Activated T-cell treated with anti-CD3 and anti-CD28 coated beads, Interleukin-2, amount 50 U/mL, for 24 hours (primary cell): ENCODE results near the gene ASPG.

Source experiments
- DNase-seq: peaks from one replicate; pipeline ENCODE4 v3.0.0-alpha.2; 2020
- H3K27ac Mint-ChIP-seq: 2 replicates; pipeline ENCODE4 v1.8.0; 2020; ENCODE audit warnings: mild to moderate bottlenecking, mixed read lengths
- H3K27me3 Mint-ChIP-seq: 2 replicates; pipeline ENCODE4 v1.8.0; 2020; ENCODE audit warnings: mixed read lengths
- H3K36me3 Mint-ChIP-seq: 2 replicates; pipeline ENCODE4 v1.8.0; 2020; ENCODE audit warnings: low read depth, mixed read lengths
- H3K4me1 Mint-ChIP-seq: 2 replicates; pipeline ENCODE4 v1.8.0; 2020; ENCODE audit warnings: low read depth, mixed read lengths
- H3K4me3 Mint-ChIP-seq: 2 replicates; pipeline ENCODE4 v1.8.0; 2020; ENCODE audit warnings: mild to moderate bottlenecking, moderate library complexity, mixed read lengths
- H3K9me3 Mint-ChIP-seq: 2 replicates; pipeline ENCODE4 v1.8.0; 2020; ENCODE audit warnings: mixed read lengths

Gene ASPG

DNA sequence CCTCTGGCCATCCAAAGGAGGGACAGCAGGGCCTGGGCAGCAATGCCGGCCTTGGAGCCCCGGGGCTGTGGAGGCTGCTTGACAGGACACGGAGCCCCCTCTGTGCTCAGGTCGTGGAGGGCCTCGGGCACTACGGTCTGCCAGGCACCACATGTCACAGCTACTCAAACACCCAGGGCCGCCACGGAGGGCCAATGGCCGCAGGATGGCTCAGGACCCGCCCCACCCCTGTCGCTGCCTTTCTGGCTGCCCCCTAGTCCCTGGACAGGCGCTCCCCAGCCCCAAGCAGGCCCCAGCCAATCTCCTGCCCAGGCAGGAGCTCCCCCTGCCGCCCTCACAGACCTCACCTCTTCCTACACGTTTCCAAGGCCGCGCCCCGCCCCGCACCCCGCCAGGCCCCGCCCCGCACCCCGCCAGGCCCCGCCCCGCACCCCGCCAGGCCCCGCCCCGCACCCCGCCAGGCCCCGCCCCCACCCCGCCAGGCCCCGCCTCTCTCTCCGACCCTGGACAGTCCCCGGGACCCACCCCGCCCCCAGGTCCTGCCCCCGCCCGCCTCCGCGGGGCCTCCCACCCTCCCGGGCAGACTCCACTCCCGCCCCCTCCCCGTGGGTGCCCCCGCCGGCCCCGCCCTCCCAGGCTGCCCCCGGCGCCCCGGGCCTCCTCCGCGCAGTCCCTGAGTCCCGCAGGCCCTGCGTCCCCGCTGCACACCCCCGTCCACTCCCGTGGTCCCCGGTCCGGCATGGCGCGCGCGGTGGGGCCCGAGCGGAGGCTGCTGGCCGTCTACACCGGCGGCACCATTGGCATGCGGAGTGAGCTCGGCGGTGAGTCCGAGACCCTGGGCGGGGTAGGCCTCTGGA is at the start of gene ASPG:
ASPG (plus strand) TSS at position 669 of the 857 bp plus-strand sequence; CDS start at position 740, 71 bp downstream.
- DNase-seq = peak; percentile 32
- H3K36me3 Mint-ChIP-seq = no peaks in the 10 kb centered on the region
- no peak within 1 kb of the TSS for H3K27ac Mint-ChIP-seq
- H3K9me3 Mint-ChIP-seq = no peaks in the 10 kb centered on the region
- H3K4me3 Mint-ChIP-seq = no peak within 1 kb of the TSS
- peaks cover 31% of the 10 kb centered on the region for H3K27me3 Mint-ChIP-seq
- H3K4me1 Mint-ChIP-seq = peaks cover 2% of the 10 kb centered on the region

DNA sequence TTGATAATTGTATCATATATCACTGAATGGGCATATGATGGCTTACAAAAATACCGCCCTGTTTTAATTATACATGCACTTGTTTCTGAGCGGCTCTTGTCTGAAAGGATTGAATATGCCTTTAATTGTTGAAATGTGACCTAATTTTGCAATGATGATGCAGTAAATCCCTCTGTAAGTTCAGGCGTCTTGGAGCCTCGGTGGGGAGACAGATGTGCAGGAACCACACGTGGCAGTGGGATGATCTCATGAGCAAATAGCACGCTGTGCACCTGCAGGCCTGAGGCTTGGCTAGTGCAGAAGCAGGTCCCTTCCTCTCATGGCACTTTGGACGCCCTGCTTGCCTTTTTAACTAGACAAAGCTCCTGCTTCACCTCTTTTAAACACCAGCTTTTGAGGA is 49.3 kb upstream of the ASPG start:
- Mint-ChIP-seq H3K36me3 (no peaks in the 10 kb centered on the region), H3K4me3 (no peak overlapping the region), H3K27ac (no peak overlapping the region), H3K9me3 (no peaks in the 10 kb centered on the region), H3K4me1 (no peaks in the 10 kb centered on the region), H3K27me3 (peaks cover 59% of the 10 kb centered on the region)
- no peak for DNase-seq

DNA sequence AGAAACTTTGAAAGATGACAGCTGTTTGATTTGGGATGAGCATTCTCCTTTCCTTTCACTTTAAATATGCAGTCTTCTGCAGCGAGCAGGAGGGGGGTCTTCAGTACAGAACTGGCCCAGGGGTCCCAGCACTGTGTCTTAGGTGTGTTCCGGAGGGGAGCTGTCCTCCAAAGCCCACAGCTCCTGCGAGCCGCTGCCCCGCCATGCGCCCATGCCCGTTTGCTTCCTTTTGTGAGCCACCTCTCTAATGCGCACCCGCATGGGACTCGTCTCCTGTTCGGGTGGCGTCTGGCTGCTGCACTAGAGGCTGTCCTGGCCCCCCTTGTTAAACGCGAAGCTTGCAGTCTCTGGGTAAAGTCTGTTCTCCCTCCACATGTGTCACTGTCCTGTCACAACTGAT is 48.4 kb upstream of the ASPG start:
- Mint-ChIP-seq H3K36me3 (no peaks in the 10 kb centered on the region), H3K27me3 (peaks cover 57% of the 10 kb centered on the region), H3K9me3 (no peaks in the 10 kb centered on the region), H3K4me1 (no peaks in the 10 kb centered on the region), H3K4me3 (no peak overlapping the region), H3K27ac (no peak overlapping the region)
- no peak for DNase-seq

DNA sequence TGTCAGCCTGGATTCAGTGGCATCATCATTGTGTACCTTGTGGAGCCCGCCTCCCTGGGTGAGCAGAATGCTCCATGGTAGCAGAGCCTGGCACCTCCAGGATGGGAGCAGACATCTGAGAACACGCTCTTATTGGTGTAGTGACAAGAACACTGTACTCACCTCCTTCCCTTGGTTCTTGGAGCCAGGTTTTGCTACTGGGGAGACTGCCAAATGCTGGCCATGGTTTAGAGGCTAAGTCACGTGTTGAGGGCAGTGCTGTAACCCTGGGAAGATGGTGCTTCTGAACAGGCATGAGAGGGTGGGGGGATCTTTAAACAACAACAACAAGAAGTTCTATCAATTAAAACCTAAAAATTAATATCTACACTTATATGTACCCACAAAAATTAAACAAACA is 47.6 kb upstream of the ASPG start:
- no peak for DNase-seq
- H3K27me3 Mint-ChIP-seq = peaks cover 51% of the 10 kb centered on the region
- no peaks in the 10 kb centered on the region for H3K36me3 Mint-ChIP-seq
- no peaks in the 10 kb centered on the region for H3K4me1 Mint-ChIP-seq
- no peak overlapping the region for H3K27ac Mint-ChIP-seq
- H3K9me3 Mint-ChIP-seq = no peaks in the 10 kb centered on the region
- no peak overlapping the region for H3K4me3 Mint-ChIP-seq

DNA sequence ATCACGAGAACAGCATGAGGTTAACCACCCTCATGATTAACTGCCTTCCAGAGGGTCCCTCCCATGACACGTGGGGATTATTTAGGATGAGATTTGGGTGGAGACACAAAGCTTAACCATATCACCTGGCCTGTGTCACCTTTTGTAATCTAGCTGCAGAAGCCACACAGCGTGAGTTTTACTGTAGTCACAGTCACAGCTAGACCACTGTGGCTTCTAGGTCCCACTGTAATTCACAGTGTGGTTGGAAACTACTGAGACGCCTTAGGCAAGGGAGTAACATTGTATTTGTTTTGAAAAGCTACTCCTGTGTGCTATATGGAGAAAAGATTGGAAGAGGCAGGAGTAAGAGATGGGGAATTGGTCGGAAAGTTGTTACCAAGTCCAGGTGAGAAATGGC is 46.3 kb upstream of the ASPG start:
- H3K4me1 Mint-ChIP-seq = no peaks in the 10 kb centered on the region
- H3K27me3 Mint-ChIP-seq = peaks cover 42% of the 10 kb centered on the region
- no peaks in the 10 kb centered on the region for H3K9me3 Mint-ChIP-seq
- no peak for DNase-seq
- H3K4me3 Mint-ChIP-seq = no peak overlapping the region
- no peak overlapping the region for H3K27ac Mint-ChIP-seq
- H3K36me3 Mint-ChIP-seq = no peaks in the 10 kb centered on the region

DNA sequence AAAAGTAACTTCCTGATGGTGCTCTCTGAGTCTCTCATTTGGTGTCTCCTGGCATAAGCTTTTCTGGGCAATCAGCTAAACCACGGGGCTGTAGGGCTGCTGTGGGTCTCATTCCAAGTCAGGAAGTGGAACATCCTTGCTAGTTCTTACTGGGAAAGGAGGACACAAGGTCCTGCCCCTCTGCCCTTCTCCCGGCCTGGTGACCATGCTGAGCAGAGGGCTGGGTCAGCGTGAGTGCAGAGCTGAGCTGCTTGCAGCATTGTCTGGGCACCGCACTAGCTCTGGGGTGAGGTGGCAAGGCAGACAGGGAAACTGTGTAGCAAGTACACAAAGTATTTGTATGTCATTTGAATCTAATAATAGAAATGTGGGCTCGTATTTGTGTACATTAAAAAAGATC is 45.0 kb upstream of the ASPG start:
- Mint-ChIP-seq H3K4me3 (no peak overlapping the region), H3K36me3 (no peaks in the 10 kb centered on the region), H3K27ac (no peak overlapping the region), H3K4me1 (no peaks in the 10 kb centered on the region), H3K9me3 (no peaks in the 10 kb centered on the region), H3K27me3 (peaks cover 29% of the 10 kb centered on the region)
- DNase-seq = no peak

DNA sequence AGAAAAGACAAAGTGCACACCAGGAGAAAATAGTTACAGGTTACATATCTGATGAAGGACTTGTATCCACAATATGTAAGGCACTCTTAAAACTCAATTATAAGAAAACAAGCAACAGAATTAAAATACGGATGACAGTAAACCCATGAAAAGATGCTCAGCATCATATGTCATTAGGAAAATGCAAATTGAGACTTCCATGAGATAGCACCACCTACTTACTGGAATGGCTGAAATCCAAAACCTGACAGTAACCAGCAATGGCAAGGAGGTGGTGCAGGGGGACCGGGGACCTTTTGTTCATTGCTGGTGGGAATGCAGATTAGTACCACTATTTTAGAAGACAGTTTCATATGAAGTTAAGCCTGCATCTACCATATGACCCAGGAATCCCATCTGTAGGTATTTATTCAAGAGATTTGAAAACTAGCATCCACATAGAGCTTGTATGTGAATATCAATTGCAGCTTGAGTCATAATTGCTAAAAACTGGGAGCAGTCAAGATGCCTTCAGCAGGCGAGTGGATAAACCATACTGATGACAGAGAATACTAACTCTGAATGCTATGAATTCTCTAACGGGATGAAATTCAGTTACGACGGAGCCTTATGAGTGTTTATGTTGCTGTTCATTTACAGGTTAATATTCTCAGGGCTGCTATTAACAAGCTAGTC is 43.9 kb upstream of the ASPG start:
- Mint-ChIP-seq H3K4me3 (no peak overlapping the region), H3K4me1 (no peaks in the 10 kb centered on the region), H3K27me3 (peaks cover 28% of the 10 kb centered on the region), H3K36me3 (no peaks in the 10 kb centered on the region), H3K9me3 (no peaks in the 10 kb centered on the region), H3K27ac (no peak overlapping the region)
- no peak for DNase-seq

DNA sequence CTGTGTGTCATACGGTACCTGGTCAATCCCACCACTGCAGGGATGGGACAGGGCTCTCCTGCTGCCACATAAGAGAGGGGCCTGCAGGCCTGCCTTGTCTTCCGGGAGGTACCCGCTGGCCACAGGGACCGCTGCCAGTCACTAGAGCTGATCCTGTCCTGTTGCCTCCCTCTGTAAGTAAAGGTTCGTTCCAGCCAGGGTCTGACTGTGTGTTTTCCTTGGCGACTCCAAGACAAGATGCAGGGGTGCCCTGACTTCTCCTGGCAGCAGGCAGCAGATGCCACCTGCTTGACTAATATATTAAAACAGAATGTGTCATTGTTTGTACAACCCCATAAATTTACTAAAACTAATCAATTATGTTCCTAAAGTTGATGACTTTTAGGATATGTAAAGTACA is 41.5 kb upstream of the ASPG start:
- Mint-ChIP-seq H3K4me3 (no peak overlapping the region), H3K9me3 (no peaks in the 10 kb centered on the region), H3K27me3 (peaks cover 22% of the 10 kb centered on the region), H3K36me3 (no peaks in the 10 kb centered on the region), H3K4me1 (no peaks in the 10 kb centered on the region), H3K27ac (no peak overlapping the region)
- no peak for DNase-seq

DNA sequence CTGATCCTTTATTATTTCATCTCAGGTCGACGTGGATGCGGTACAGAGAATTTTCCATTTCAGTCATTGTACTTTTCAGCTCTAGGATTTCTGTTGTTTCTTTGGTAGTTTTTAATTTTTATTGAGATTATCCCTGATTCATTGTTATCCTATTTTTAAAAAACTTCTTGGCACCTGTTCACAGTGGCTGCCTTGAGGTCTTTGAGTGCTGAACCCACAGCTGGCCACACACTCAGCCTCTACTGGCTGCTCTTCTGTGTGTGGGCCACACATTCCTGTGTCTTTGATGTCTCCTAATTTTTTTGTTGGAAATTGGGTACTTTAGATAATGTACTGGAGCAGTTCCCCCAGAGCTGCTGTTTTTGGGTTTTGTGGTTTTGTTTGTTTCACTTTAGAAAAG is 37.7 kb upstream of the ASPG start:
- DNase-seq = no peak
- H3K27ac Mint-ChIP-seq = no peak overlapping the region
- no peaks in the 10 kb centered on the region for H3K4me1 Mint-ChIP-seq
- H3K27me3 Mint-ChIP-seq = peaks cover 16% of the 10 kb centered on the region
- no peak overlapping the region for H3K4me3 Mint-ChIP-seq
- no peaks in the 10 kb centered on the region for H3K9me3 Mint-ChIP-seq
- no peaks in the 10 kb centered on the region for H3K36me3 Mint-ChIP-seq

DNA sequence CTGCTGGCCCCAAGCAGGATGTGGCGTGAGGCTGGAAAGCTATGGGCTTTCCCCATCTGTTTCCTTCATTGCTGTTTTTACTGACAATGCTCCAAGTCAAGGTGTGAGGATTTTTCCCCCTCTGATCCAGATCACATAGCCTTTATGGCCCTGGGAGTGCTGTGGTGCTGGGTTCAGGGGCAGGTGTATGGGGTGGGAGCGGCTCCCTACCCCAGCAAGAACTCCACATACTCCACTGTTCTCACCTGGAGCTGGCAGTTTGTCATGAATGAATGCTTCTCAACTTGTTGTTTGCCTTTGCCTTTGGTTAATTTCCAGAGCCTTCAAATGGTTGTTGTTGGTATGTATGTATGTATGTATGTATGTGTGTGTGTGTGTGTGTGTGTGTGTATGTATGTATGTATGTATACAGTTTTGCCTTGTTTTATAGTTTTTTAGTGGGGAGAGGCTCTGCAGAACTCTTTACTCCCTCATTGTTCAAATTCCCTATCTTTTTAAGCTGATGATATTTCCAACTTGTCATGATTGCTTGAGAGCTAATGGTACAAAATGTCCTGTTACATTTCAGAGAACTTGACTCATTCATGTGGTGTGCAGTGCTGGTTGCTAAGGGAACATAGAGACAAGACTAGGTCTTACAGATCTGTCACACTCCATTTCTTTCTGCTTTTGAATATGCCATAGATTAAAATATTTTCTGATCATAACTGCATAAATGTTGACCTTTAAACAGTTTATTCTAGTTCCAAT is 36.6 kb upstream of the ASPG start:
- no peak for DNase-seq
- Mint-ChIP-seq H3K27ac (no peak overlapping the region), H3K9me3 (no peaks in the 10 kb centered on the region), H3K27me3 (peaks cover 19% of the 10 kb centered on the region), H3K4me1 (no peaks in the 10 kb centered on the region), H3K36me3 (no peaks in the 10 kb centered on the region), H3K4me3 (no peak overlapping the region)

DNA sequence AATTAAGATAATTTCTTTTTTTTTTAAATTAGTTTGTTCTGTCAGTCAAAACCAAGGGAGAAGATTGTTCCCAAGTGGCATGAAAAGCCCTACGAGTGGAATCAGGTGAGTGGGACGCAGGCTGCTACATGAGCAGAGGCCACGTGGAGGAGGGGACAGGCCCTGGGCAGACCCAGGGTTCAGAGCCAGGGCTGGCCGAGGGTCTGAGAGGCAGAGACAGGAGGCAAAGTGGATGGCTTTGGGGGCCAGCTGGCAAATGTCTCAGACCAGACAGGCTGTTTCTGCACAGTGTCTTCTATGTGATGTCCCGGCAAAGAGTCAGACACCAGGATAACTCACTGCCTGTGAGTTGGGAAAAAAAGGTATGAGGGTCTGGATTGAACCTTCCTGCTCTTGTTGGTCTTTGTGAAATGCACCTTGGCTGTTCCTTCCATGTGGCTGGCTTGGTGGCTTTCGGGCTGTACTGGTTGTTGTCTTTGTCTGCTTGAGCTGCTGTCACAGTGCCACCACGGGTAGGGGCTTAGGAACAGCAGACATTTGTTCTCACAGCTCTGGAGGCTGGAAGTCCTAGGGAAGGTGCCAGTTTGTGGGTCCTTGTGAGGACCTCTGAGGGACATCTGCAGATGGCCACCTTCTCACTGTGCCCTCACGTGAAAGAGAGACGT is 35.8 kb upstream of the ASPG start:
- no peak overlapping the region for H3K4me3 Mint-ChIP-seq
- H3K36me3 Mint-ChIP-seq = no peaks in the 10 kb centered on the region
- H3K27ac Mint-ChIP-seq = no peak overlapping the region
- H3K27me3 Mint-ChIP-seq = peaks cover 22% of the 10 kb centered on the region
- DNase-seq = no peak
- no peaks in the 10 kb centered on the region for H3K9me3 Mint-ChIP-seq
- H3K4me1 Mint-ChIP-seq = no peaks in the 10 kb centered on the region

DNA sequence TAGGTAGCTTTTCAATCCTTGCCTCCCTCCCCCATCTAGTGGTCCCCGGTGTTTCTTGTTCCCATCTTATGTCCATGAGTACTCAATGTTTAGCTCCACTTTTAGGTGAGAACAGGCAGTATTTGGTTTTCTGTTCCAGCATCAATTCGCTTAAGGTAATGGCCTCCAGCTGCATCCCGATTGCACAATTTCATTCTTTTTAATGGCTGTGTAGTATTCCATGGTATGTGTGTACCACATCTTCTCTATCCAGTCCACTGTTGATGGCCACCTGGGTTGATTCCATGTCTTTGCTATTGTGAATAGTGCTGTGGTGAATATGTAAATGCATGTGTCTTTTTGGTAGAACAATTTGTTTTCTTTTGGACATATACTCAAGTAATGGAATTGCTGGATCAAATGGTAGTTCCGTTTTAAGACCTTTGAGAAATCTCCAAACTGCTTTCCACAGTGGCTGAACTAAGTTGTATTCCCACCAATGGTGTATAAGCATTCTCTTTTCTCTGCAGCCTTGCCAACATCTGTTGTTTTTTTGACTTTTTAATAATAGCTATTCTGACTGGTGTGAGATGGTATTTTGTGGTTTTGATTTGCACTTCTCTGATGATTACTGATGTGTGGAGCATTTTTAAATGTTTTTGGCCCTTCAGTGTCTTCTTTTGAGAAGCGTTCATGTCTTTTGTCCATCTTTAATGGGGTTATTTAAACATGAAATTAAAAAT is 34.2 kb upstream of the ASPG start:
- no peaks in the 10 kb centered on the region for H3K4me1 Mint-ChIP-seq
- H3K9me3 Mint-ChIP-seq = no peaks in the 10 kb centered on the region
- peaks cover 24% of the 10 kb centered on the region for H3K27me3 Mint-ChIP-seq
- H3K27ac Mint-ChIP-seq = no peak overlapping the region
- no peak overlapping the region for H3K4me3 Mint-ChIP-seq
- no peaks in the 10 kb centered on the region for H3K36me3 Mint-ChIP-seq
- no peak for DNase-seq

DNA sequence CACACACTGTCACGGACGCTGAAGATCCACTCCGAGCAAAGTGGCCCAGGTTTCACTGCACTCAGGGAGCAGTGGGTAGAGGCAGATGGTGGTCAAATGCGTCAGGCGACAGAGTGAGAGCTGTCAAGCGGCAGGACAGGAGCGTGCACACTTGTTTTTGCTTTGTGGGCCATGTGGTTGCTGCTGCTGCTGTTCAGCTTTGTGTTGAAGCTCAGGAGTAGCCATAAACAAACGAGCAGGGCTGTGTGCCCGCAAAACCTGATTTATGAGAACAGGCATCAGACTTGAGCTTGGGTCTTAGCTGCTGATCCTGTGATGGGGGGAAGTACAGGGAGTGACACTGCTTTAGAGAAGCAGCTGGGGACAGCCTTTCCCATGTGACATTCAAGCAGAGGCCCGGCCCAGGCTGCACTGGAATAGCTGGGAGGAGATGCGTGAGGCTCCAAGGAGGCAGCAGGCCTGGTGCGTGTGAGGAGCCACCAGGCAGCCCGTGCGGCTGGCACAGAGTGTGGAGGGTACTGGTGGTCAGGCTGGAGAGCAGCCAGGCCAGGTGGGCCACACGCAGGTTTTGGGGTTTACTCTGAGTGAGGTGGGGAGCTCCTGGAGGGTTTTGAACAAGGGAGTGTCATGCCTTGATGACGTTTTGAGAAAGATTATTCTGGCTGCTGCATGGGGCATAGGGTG is 31.1 kb upstream of the ASPG start:
- Mint-ChIP-seq H3K9me3 (no peaks in the 10 kb centered on the region), H3K4me1 (no peaks in the 10 kb centered on the region), H3K4me3 (no peak overlapping the region), H3K36me3 (no peaks in the 10 kb centered on the region), H3K27ac (no peak overlapping the region), H3K27me3 (peaks cover 31% of the 10 kb centered on the region)
- DNase-seq = no peak
